Mesendoderm (in vitro differentiated cells): ENCODE results near the gene ZNF3.

Experiments used
- DNase-seq: peaks from one replicate; pipeline ENCODE4 v3.0.0; 2013
- H2AK5ac ChIP-seq: 2 replicates; pipeline ENCODE4 v1.6.1; 2013; ENCODE audit warnings: low read length, inconsistent platforms
- H2BK120ac ChIP-seq: 2 replicates; pipeline ENCODE4 v1.6.1; 2013; ENCODE audit warnings: low read depth, mild to moderate bottlenecking, low read length, moderate library complexity, mixed read lengths
- H2BK15ac ChIP-seq: replicated peaks from 2 replicates; pipeline ENCODE4 v1.6.1; 2013; ENCODE audit warnings: low read depth, mild to moderate bottlenecking, moderate library complexity
- H2BK5ac ChIP-seq: 2 replicates; pipeline ENCODE4 v1.6.1; 2013; ENCODE audit warnings: low read length, inconsistent platforms
- H3K18ac ChIP-seq: 2 replicates; pipeline ENCODE4 v1.6.1; 2013; ENCODE audit warnings: mild to moderate bottlenecking, low read length, mixed read lengths
- H3K23ac ChIP-seq: one replicate; pipeline ENCODE4 v1.6.1; 2013; ENCODE audit warnings: low read length
- H3K27ac ChIP-seq: 2 replicates; pipeline ENCODE4 v1.5.1; 2013; ENCODE audit warnings: low read depth, mild to moderate bottlenecking, inconsistent platforms, low read length, moderate library complexity
- H3K27me3 ChIP-seq: 2 replicates; pipeline ENCODE4 v1.6.1; 2013; ENCODE audit warnings: low read length, control low read depth, mild to moderate bottlenecking, inconsistent platforms; ENCODE audit not compliant: insufficient read depth, poor library complexity
- H3K36me3 ChIP-seq: 2 replicates; pipeline ENCODE4 v1.6.1; 2013; ENCODE audit warnings: low read length, inconsistent platforms; ENCODE audit not compliant: control insufficient read depth, insufficient read depth
- H3K4ac ChIP-seq: one replicate; pipeline ENCODE4 v1.6.1; 2013; ENCODE audit warnings: low read depth, mild to moderate bottlenecking, low read length, moderate library complexity
- H3K4me1 ChIP-seq: 2 replicates; pipeline ENCODE4 v1.6.1; 2013; ENCODE audit warnings: low read depth, low read length, inconsistent platforms; ENCODE audit not compliant: control insufficient read depth
- H3K4me2 ChIP-seq: 2 replicates; pipeline ENCODE4 v1.6.1; 2013; ENCODE audit warnings: low read length
- H3K4me3 ChIP-seq: 2 replicates; pipeline ENCODE4 v1.5.1; 2013; ENCODE audit warnings: mild to moderate bottlenecking, low read length
- H3K56ac ChIP-seq: one replicate; pipeline ENCODE4 v1.6.1; 2013; ENCODE audit warnings: low read length
- H3K79me1 ChIP-seq: 2 replicates; pipeline ENCODE4 v1.6.1; 2013; ENCODE audit warnings: low read length, inconsistent platforms
- H3K79me2 ChIP-seq: 2 replicates; pipeline ENCODE4 v1.6.1; 2013; ENCODE audit warnings: mild to moderate bottlenecking, low read length; ENCODE audit not compliant: control insufficient read depth, insufficient read depth
- H3K9ac ChIP-seq: 2 replicates; pipeline ENCODE4 v1.6.1; 2013; ENCODE audit warnings: low read length, inconsistent platforms
- H4K5ac ChIP-seq: one replicate; pipeline ENCODE4 v1.6.1; 2013; ENCODE audit warnings: low read length
- H4K8ac ChIP-seq: one replicate; pipeline ENCODE4 v1.6.1; 2013; ENCODE audit warnings: low read depth, mild to moderate bottlenecking, control low read depth, low read length, moderate library complexity
- WGBS: extraction: QIAGEN DNeasy Blood & Tissue Kit; methylation state at CpG from one replicate; pipeline ENCODE4 v1.1.7; 2013; ENCODE audit warnings: low lambda C conversion rate, missing lambda C conversion rate; ENCODE audit not compliant: insufficient coverage; ENCODE audit errors: extremely low coverage; 5-methylcytosine and 5-hydroxymethylcytosine counted together

Gene ZNF3

GRCh38 chr7:100111914-100112313 lies 30.4 kb upstream of the ZNF3 start:
- Histone ChIP-seq H2AK5ac (no peak overlapping the region), H3K4ac (no peak overlapping the region), H3K27me3 (no peaks in the 10 kb centered on the region), H3K4me2 (no peak overlapping the region), H3K36me3 (peaks cover 1% of the 10 kb centered on the region), H2BK120ac (no peak overlapping the region), H2BK5ac (no peak overlapping the region), H4K8ac (no peak overlapping the region), H3K23ac (no peak overlapping the region), H3K4me1 (no peaks in the 10 kb centered on the region), H3K18ac (no peak overlapping the region), H3K27ac (no peak overlapping the region), H4K5ac (no peak overlapping the region), H3K4me3 (no peak overlapping the region), H3K9ac (no peak overlapping the region), H3K79me2 (no peaks in the 10 kb centered on the region), H2BK15ac (no peak overlapping the region), H3K56ac (no peak overlapping the region), H3K79me1 (no peaks in the 10 kb centered on the region)
- DNase-seq = no peak
- no CpG with 5 or more reads among the region's 13 CpGs for WGBS

- Histone ChIP-seq H3K4me2 (no peak overlapping the region), H2BK5ac (no peak overlapping the region), H4K5ac (no peak overlapping the region), H4K8ac (no peak overlapping the region), H3K79me1 (no peaks in the 10 kb centered on the region), H2BK120ac (no peak overlapping the region), H3K4ac (no peak overlapping the region), H3K36me3 (peaks cover 3% of the 10 kb centered on the region), H2BK15ac (no peak overlapping the region), H3K23ac (no peak overlapping the region), H3K79me2 (no peaks in the 10 kb centered on the region), H3K27me3 (no peaks in the 10 kb centered on the region), H3K9ac (no peak overlapping the region), H3K27ac (no peak overlapping the region), H2AK5ac (no peak overlapping the region), H3K56ac (no peak overlapping the region), H3K4me1 (no peaks in the 10 kb centered on the region), H3K18ac (no peak overlapping the region), H3K4me3 (no peak overlapping the region)
- DNase-seq = no peak
- no CpG with 5 or more reads among the region's 7 CpGs for WGBS
Observed at GRCh38 chr7:100111156-100111555, 29.6 kb upstream of the ZNF3 start.

- Histone ChIP-seq H4K5ac (no peak overlapping the region), H3K27ac (no peak overlapping the region), H3K9ac (no peak overlapping the region), H2BK15ac (no peak overlapping the region), H2AK5ac (no peak overlapping the region), H4K8ac (no peak overlapping the region), H3K18ac (no peak overlapping the region), H3K23ac (no peak overlapping the region), H3K36me3 (peaks cover 3% of the 10 kb centered on the region), H3K56ac (no peak overlapping the region), H3K27me3 (no peaks in the 10 kb centered on the region), H3K4me1 (no peaks in the 10 kb centered on the region), H3K79me1 (no peaks in the 10 kb centered on the region), H3K79me2 (no peaks in the 10 kb centered on the region), H2BK120ac (no peak overlapping the region), H3K4ac (no peak overlapping the region), H2BK5ac (no peak overlapping the region), H3K4me3 (no peak overlapping the region), H3K4me2 (no peak overlapping the region)
- no CpG with 5 or more reads among the region's 12 CpGs for WGBS
- DNase-seq = no peak
Observed at GRCh38 chr7:100109521-100110163, 28.1 kb upstream of the ZNF3 start.

- no peak overlapping the region for H2AK5ac ChIP-seq
- H2BK120ac ChIP-seq = no peak overlapping the region
- no CpG with 5 or more reads among the region's 11 CpGs for WGBS
- no peaks in the 10 kb centered on the region for H3K27me3 ChIP-seq
- no peak for DNase-seq
- no peak overlapping the region for H4K8ac ChIP-seq
- no peaks in the 10 kb centered on the region for H3K4me1 ChIP-seq
- H3K23ac ChIP-seq = no peak overlapping the region
- H3K79me1 ChIP-seq = peaks cover 2% of the 10 kb centered on the region
- no peaks in the 10 kb centered on the region for H3K79me2 ChIP-seq
- no peak overlapping the region for H2BK15ac ChIP-seq
- H3K4me3 ChIP-seq = no peak overlapping the region
- peaks cover 3% of the 10 kb centered on the region for H3K36me3 ChIP-seq
- no peak overlapping the region for H3K9ac ChIP-seq
- H3K56ac ChIP-seq = no peak overlapping the region
- H2BK5ac ChIP-seq = no peak overlapping the region
- no peak overlapping the region for H3K18ac ChIP-seq
- H4K5ac ChIP-seq = no peak overlapping the region
- H3K4me2 ChIP-seq = no peak overlapping the region
- H3K27ac ChIP-seq = no peak overlapping the region
- no peak overlapping the region for H3K4ac ChIP-seq
Observed at GRCh38 chr7:100107890-100108289, 26.4 kb upstream of the ZNF3 start.

- no peaks in the 10 kb centered on the region for H3K27me3 ChIP-seq
- H2BK120ac ChIP-seq = no peak overlapping the region
- no peak overlapping the region for H3K27ac ChIP-seq
- no peak overlapping the region for H2BK15ac ChIP-seq
- WGBS = no CpG with 5 or more reads among the region's 25 CpGs
- no peak overlapping the region for H3K4me3 ChIP-seq
- no peak overlapping the region for H2AK5ac ChIP-seq
- no peak overlapping the region for H4K8ac ChIP-seq
- no peak overlapping the region for H3K23ac ChIP-seq
- no peak overlapping the region for H3K4me2 ChIP-seq
- H3K56ac ChIP-seq = no peak overlapping the region
- H2BK5ac ChIP-seq = no peak overlapping the region
- no peak overlapping the region for H4K5ac ChIP-seq
- H3K79me2 ChIP-seq = peaks cover 2% of the 10 kb centered on the region
- no peak overlapping the region for H3K18ac ChIP-seq
- no peaks in the 10 kb centered on the region for H3K4me1 ChIP-seq
- peaks cover 4% of the 10 kb centered on the region for H3K79me1 ChIP-seq
- DNase-seq = no peak
- H3K4ac ChIP-seq = no peak overlapping the region
- no peak overlapping the region for H3K9ac ChIP-seq
- peaks cover 3% of the 10 kb centered on the region for H3K36me3 ChIP-seq
Observed at GRCh38 chr7:100107125-100107737, 25.7 kb upstream of the ZNF3 start.

GRCh38 chr7:100106633-100107032 lies 25.1 kb upstream of the ZNF3 start:
- Histone ChIP-seq H4K8ac (no peak overlapping the region), H4K5ac (no peak overlapping the region), H3K4ac (no peak overlapping the region), H2BK5ac (no peak overlapping the region), H3K79me1 (peaks cover 4% of the 10 kb centered on the region), H2AK5ac (no peak overlapping the region), H3K23ac (no peak overlapping the region), H3K4me2 (no peak overlapping the region), H3K4me3 (no peak overlapping the region), H3K27me3 (no peaks in the 10 kb centered on the region), H3K4me1 (no peaks in the 10 kb centered on the region), H3K79me2 (peaks cover 2% of the 10 kb centered on the region), H3K9ac (no peak overlapping the region), H3K36me3 (peaks cover 3% of the 10 kb centered on the region), H2BK15ac (no peak overlapping the region), H3K27ac (no peak overlapping the region), H2BK120ac (no peak overlapping the region), H3K56ac (no peak overlapping the region), H3K18ac (no peak overlapping the region)
- no peak for DNase-seq
- no CpG with 5 or more reads among the region's 17 CpGs for WGBS
